Mammary epithelial cell (primary cell): ENCODE measurements around the gene ALKBH3.

Source experiments
- CTCF ChIP-seq, 2 donors: IDR thresholded peaks in 1 of 2; conservative IDR thresholded peaks in 1 of 2; 2 replicates each; pipeline ENCODE4 v1.5.1; 2011 to 2012; ENCODE audit warnings: inconsistent platforms in 2 of 2, low read length in 2 of 2, mild to moderate bottlenecking in 2 of 2, control low read depth in 1 of 2, low read depth in 1 of 2; ENCODE audit not compliant: insufficient read depth in 1 of 2; ENCODE audit errors: extremely low read depth in 1 of 2
- EZH2 ChIP-seq: IDR thresholded peaks from 2 replicates; pipeline ENCODE4 v1.6.1; 2012; ENCODE audit warnings: low read length, inconsistent platforms, borderline replicate concordance

- TF ChIP-seq CTCF (conservative IDR thresholded peaks at IDR 0.05 in 1 of 2, IDR thresholded peaks at IDR 0.05 in 1 of 2; ENCODE audit: extremely low read depth in 1 of 2, insufficient read depth in 1 of 2, low read depth in 1 of 2, low read length in 2 of 2), result no peak
- no peak for TF ChIP-seq EZH2
Measured at GRCh38 chr11:43853781-43854180, 26.9 kb upstream of the ALKBH3 start.
